ENCODE measurements around the gene SUGCT.

DNA sequence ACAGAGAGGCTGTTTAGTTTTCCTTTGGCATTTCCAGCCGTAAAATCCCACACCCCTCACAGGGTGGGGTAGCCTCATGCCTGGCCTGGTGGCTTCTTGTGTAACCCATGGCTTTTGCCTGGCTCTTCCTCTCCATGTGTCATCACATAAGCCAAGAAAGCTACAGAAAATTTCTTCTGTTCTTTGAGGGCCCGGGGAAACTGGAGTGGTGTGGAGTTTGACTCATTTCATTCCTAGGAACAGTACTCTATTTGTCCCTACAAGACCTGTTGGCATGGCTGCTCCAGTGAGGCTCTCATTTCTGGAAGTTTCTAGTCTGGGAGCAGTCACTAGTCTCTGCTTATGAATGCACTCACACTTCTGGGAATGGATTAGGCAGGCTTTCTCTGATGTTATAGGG, 523.9 kb downstream of the SUGCT start:
- TF ChIP-seq, protein P1, sequence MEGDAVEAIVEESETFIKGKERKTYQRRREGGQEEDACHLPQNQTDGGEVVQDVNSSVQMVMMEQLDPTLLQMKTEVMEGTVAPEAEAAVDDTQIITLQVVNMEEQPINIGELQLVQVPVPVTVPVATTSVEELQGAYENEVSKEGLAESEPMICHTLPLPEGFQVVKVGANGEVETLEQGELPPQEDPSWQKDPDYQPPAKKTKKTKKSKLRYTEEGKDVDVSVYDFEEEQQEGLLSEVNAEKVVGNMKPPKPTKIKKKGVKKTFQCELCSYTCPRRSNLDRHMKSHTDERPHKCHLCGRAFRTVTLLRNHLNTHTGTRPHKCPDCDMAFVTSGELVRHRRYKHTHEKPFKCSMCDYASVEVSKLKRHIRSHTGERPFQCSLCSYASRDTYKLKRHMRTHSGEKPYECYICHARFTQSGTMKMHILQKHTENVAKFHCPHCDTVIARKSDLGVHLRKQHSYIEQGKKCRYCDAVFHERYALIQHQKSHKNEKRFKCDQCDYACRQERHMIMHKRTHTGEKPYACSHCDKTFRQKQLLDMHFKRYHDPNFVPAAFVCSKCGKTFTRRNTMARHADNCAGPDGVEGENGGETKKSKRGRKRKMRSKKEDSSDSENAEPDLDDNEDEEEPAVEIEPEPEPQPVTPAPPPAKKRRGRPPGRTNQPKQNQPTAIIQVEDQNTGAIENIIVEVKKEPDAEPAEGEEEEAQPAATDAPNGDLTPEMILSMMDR (IDR thresholded peaks at IDR 0.05), result no peak
- TF ChIP-seq POLR2A (IDR thresholded peaks at IDR 0.05; ENCODE audit: low read depth) (no peak), POLR2AphosphoS5 (IDR thresholded peaks at IDR 0.05) (no peak)

Data from esophagus muscularis mucosa (tissue), 3 donors.